D341Med (cell line): Measurements from ENCODE around the gene RHOH.

Experiments
- DNase-seq: peaks from one replicate; pipeline ENCODE4 v3.0.0; 2012; ENCODE audit warnings: low spot score

The RHOH gene

GRCh38 chr4:40295572-40295971, 98.7 kb downstream of the RHOH start:
- no peak for DNase-seq
